NT2/D1 (cell line): Measurements from ENCODE around the gene DCUN1D4.

Source experiments
- YY1 ChIP-seq: IDR thresholded peaks from 2 replicates; pipeline ENCODE4 v1.6.1; 2011; ENCODE audit not compliant: insufficient read length, insufficient read depth
- ZNF274 ChIP-seq: IDR thresholded peaks from 2 replicates; pipeline ENCODE4 v1.6.1; 2011; ENCODE audit warnings: mild to moderate bottlenecking, low read depth, low read length

- TF ChIP-seq YY1 (no peak), ZNF274 (no peak)
These were observed 19.2 kb downstream of the DCUN1D4 start for GRCh38 chr4:51862199-51862598.
